Neuronal stem cell (in vitro differentiated cells): ENCODE measurements around the gene PLCL1.

Experiments
- DNase-seq: peaks from one replicate; pipeline ENCODE4 v3.0.0-alpha.2; 2013; ENCODE audit warnings: low spot score
- H2AFZ ChIP-seq: one replicate; pipeline ENCODE4 v1.6.1; 2013; ENCODE audit warnings: mild to moderate bottlenecking, low read length, inconsistent platforms
- H2AK5ac ChIP-seq: 2 replicates; pipeline ENCODE4 v1.6.1; 2013; ENCODE audit warnings: low read depth, mild to moderate bottlenecking, inconsistent platforms, low read length, moderate library complexity, mixed read lengths
- H2BK120ac ChIP-seq: 2 replicates; pipeline ENCODE4 v1.6.1; 2013; ENCODE audit warnings: low read depth, mild to moderate bottlenecking, inconsistent platforms, low read length, moderate library complexity, mixed read lengths
- H2BK12ac ChIP-seq: one replicate; pipeline ENCODE4 v1.6.1; 2013; ENCODE audit warnings: low read length, inconsistent platforms
- H2BK15ac ChIP-seq: 2 replicates; pipeline ENCODE4 v1.6.1; 2013; ENCODE audit warnings: mild to moderate bottlenecking, low read length, inconsistent platforms, mixed read lengths
- H2BK5ac ChIP-seq: one replicate; pipeline ENCODE4 v1.6.1; 2013; ENCODE audit warnings: inconsistent platforms, mild to moderate bottlenecking, low read length, moderate library complexity
- H3K14ac ChIP-seq: one replicate; pipeline ENCODE4 v1.6.1; 2013; ENCODE audit warnings: low read length, inconsistent platforms
- H3K18ac ChIP-seq: 2 replicates; pipeline ENCODE4 v1.6.1; 2013; ENCODE audit warnings: low read length, inconsistent platforms
- H3K23ac ChIP-seq: 2 replicates; pipeline ENCODE4 v1.6.1; 2013; ENCODE audit warnings: low read depth, mild to moderate bottlenecking, mixed read lengths, low read length, inconsistent platforms; ENCODE audit not compliant: poor library complexity
- H3K27ac ChIP-seq: replicated peaks from 3 replicates; pipeline ENCODE4 v1.5.1; 2013; ENCODE audit warnings: low read length, inconsistent platforms
- H3K27me3 ChIP-seq, 3 experiments: 2 replicates each; pipeline ENCODE4 v1.6.1; 2013; ENCODE audit warnings: low read length in 3 of 3, mild to moderate bottlenecking in 2 of 3, inconsistent platforms in 1 of 3, low read depth in 1 of 3, mixed read lengths in 1 of 3, moderate library complexity in 1 of 3; ENCODE audit not compliant: control insufficient read depth in 3 of 3, insufficient read depth in 3 of 3
- H3K36me3 ChIP-seq, 2 donors: replicated peaks in 1 of 2; 2 replicates each; pipeline ENCODE4 v1.6.1; 2013; ENCODE audit warnings: low read length in 2 of 2; ENCODE audit not compliant: control insufficient read depth in 2 of 2, insufficient read depth in 2 of 2
- H3K4ac ChIP-seq: 2 replicates; pipeline ENCODE4 v1.6.1; 2013; ENCODE audit warnings: inconsistent platforms, mild to moderate bottlenecking, low read length, moderate library complexity
- H3K4me1 ChIP-seq, 2 donors: 1 replicate in 1 of 2; 2 replicates in 1 of 2; pipeline ENCODE4 v1.6.1; 2013; ENCODE audit warnings: low read length in 2 of 2, low read depth in 1 of 2; ENCODE audit not compliant: control insufficient read depth in 2 of 2, insufficient read depth in 1 of 2
- H3K4me2 ChIP-seq: one replicate; pipeline ENCODE4 v1.6.1; 2013; ENCODE audit warnings: mild to moderate bottlenecking, low read length, inconsistent platforms; ENCODE audit not compliant: insufficient read depth, poor library complexity, severe bottlenecking
- H3K4me3 ChIP-seq, 2 donors: 2 replicates each; pipeline ENCODE4 v1.5.1; 2013; ENCODE audit warnings: low read length in 2 of 2, mild to moderate bottlenecking in 2 of 2, inconsistent platforms in 1 of 2, moderate library complexity in 1 of 2
- H3K79me1 ChIP-seq: one replicate; pipeline ENCODE4 v1.6.1; 2013; ENCODE audit warnings: low read depth, mild to moderate bottlenecking, inconsistent platforms, low read length, moderate library complexity
- H3K9ac ChIP-seq: one replicate; pipeline ENCODE4 v1.6.1; 2013; ENCODE audit warnings: mild to moderate bottlenecking, low read depth, low read length, inconsistent platforms; ENCODE audit not compliant: poor library complexity
- H3K9me3 ChIP-seq, 2 donors: replicated peaks in 1 of 2; 2 replicates each; pipeline versions ENCODE3 to v1.6.1; 2013; ENCODE audit warnings: low read length in 2 of 2, mild to moderate bottlenecking in 2 of 2, inconsistent platforms in 1 of 2, low read depth in 1 of 2, mixed read lengths in 1 of 2, moderate library complexity in 1 of 2; ENCODE audit not compliant: control insufficient read depth in 2 of 2, insufficient read depth in 1 of 2
- H4K8ac ChIP-seq: one replicate; pipeline ENCODE4 v1.6.1; 2013; ENCODE audit warnings: low read depth, mild to moderate bottlenecking, inconsistent platforms, low read length, moderate library complexity
- H4K91ac ChIP-seq: one replicate; pipeline ENCODE4 v1.6.1; 2013; ENCODE audit warnings: low read length, low read depth, mild to moderate bottlenecking, inconsistent platforms; ENCODE audit not compliant: poor library complexity
- WGBS, 2 donors: extraction: QIAGEN DNeasy Blood & Tissue Kit; methylation state at CpG; one replicate each; pipeline ENCODE4 v1.1.7; 2013; ENCODE audit warnings: missing lambda C conversion rate in 2 of 2, mixed read lengths in 1 of 2; ENCODE audit not compliant: insufficient read length in 2 of 2, insufficient replicate concordance in 1 of 2; ENCODE audit errors: extremely low coverage in 2 of 2; 5-methylcytosine and 5-hydroxymethylcytosine counted together

The PLCL1 gene

DNA sequence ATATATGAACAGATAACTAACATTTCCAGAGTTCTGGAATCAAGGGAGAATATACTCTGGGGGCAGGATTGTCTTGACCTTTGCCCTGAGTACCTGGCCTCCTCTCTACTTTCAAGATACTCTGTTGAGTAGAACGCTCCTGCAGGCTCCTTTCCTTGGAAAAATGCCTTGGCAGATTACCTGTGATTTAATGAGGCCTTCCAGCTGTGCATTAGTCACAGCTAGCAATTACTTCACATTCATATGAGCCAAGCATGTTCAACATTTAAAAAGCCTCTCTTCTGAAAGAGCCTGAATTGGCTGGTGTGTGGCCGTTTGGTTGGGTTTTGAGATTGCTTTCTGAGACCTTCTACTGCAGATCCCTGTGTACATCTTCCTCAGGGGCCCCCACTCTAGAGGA is 142.2 kb downstream of the PLCL1 start:
- DNase-seq: peak; percentile 14
- WGBS, 2 donors: no CpG with 5 or more reads among the region's 2 CpGs

GRCh38 chr2:197947219-197947757 is 142.9 kb downstream of the PLCL1 start:
- no peak for DNase-seq
- WGBS, 2 donors: no CpG with 5 or more reads among the region's 3 CpGs
- no peak overlapping the region for H3K4me2 ChIP-seq

More for the DNA sequence above, 142.2 kb downstream of the PLCL1 start:
- H3K14ac ChIP-seq: no peak overlapping the region
- H3K79me1 ChIP-seq: no peaks in the 10 kb centered on the region
- H4K91ac ChIP-seq: no peak overlapping the region
- no peak overlapping the region for H3K4ac ChIP-seq
- H4K8ac ChIP-seq: no peak overlapping the region
- no peak overlapping the region for H2BK12ac ChIP-seq
- H2BK15ac ChIP-seq: no peak overlapping the region
- no peak overlapping the region for H2AK5ac ChIP-seq
- no peak overlapping the region for H2AFZ ChIP-seq
- H3K9ac ChIP-seq: no peak overlapping the region
- no peaks in the 10 kb centered on the region for H3K36me3 ChIP-seq
- no peak overlapping the region for H2BK5ac ChIP-seq
- peak overlapping the region; percentile 0 for H3K4me2 ChIP-seq
- no peak overlapping the region for H3K23ac ChIP-seq
- H3K4me1 ChIP-seq: peaks cover 0 to 4% of the 10 kb centered on the region in 2 donors
- H3K9me3 ChIP-seq: no peaks in the 10 kb centered on the region
- H2BK120ac ChIP-seq: no peak overlapping the region
- H3K27ac ChIP-seq: no peak overlapping the region
- H3K27me3 ChIP-seq: peaks cover 0 to 9% (median 0%) of the 10 kb centered on the region in 3 experiments
- H3K4me3 ChIP-seq: no peak overlapping the region
- no peak overlapping the region for H3K18ac ChIP-seq

GRCh38 chr2:197949224-197949623 is 144.8 kb downstream of the PLCL1 start:
- no peak overlapping the region for H3K4me2 ChIP-seq
- no peaks in the 10 kb centered on the region for H3K79me1 ChIP-seq
- H3K27me3 ChIP-seq: peaks cover 0 to 9% (median 0%) of the 10 kb centered on the region in 3 experiments
- no peaks in the 10 kb centered on the region for H3K9me3 ChIP-seq
- no peak overlapping the region for H2AK5ac ChIP-seq
- no peak overlapping the region for H4K8ac ChIP-seq
- peaks cover 0 to 4% of the 10 kb centered on the region in 2 donors for H3K4me1 ChIP-seq
- H3K4ac ChIP-seq: no peak overlapping the region
- no peak overlapping the region for H2AFZ ChIP-seq
- no peak overlapping the region for H3K23ac ChIP-seq
- no peak for DNase-seq
- no peaks in the 10 kb centered on the region for H3K36me3 ChIP-seq
- H4K91ac ChIP-seq: no peak overlapping the region
- H3K14ac ChIP-seq: no peak overlapping the region
- H2BK15ac ChIP-seq: no peak overlapping the region
- no peak overlapping the region for H2BK120ac ChIP-seq
- no peak overlapping the region for H2BK12ac ChIP-seq
- no peak overlapping the region for H3K18ac ChIP-seq
- no peak overlapping the region for H3K4me3 ChIP-seq
- H2BK5ac ChIP-seq: no peak overlapping the region
- H3K27ac ChIP-seq: no peak overlapping the region
- H3K9ac ChIP-seq: no peak overlapping the region

More at GRCh38 chr2:197947219-197947757, 142.9 kb downstream of the PLCL1 start:
- Histone ChIP-seq H4K8ac (no peak overlapping the region), H3K27ac (no peak overlapping the region), H3K27me3 (peaks cover 0 to 9% (median 0%) of the 10 kb centered on the region in 3 experiments), H2BK120ac (no peak overlapping the region), H4K91ac (no peak overlapping the region), H3K9me3 (no peaks in the 10 kb centered on the region), H3K4ac (no peak overlapping the region), H3K14ac (no peak overlapping the region), H3K4me3 (no peak overlapping the region), H2BK12ac (no peak overlapping the region), H3K4me1 (peaks cover 0 to 4% of the 10 kb centered on the region in 2 donors), H3K18ac (no peak overlapping the region), H2AFZ (no peak overlapping the region), H2BK15ac (no peak overlapping the region), H2BK5ac (no peak overlapping the region), H2AK5ac (no peak overlapping the region), H3K36me3 (no peaks in the 10 kb centered on the region), H3K23ac (no peak overlapping the region), H3K9ac (no peak overlapping the region), H3K79me1 (no peaks in the 10 kb centered on the region)

- Histone ChIP-seq H2BK120ac (no peak overlapping the region), H3K23ac (no peak overlapping the region), H3K36me3 (no peaks in the 10 kb centered on the region), H3K79me1 (no peaks in the 10 kb centered on the region), H3K4me1 (peaks cover 0 to 4% of the 10 kb centered on the region in 2 donors), H4K91ac (no peak overlapping the region), H4K8ac (no peak overlapping the region), H3K18ac (no peak overlapping the region), H3K4ac (no peak overlapping the region), H2AFZ (no peak overlapping the region), H2BK5ac (no peak overlapping the region), H2BK15ac (no peak overlapping the region), H3K9me3 (no peaks in the 10 kb centered on the region), H3K4me2 (no peak overlapping the region), H3K14ac (no peak overlapping the region), H3K4me3 (no peak overlapping the region), H3K27ac (no peak overlapping the region), H2AK5ac (no peak overlapping the region), H3K9ac (no peak overlapping the region), H3K27me3 (peaks cover 0 to 9% (median 0%) of the 10 kb centered on the region in 3 experiments), H2BK12ac (no peak overlapping the region)
- no peak for DNase-seq
- WGBS, 2 donors: no CpG with 5 or more reads among the region's 3 CpGs
Observed at GRCh38 chr2:197950006-197950405, 145.6 kb downstream of the PLCL1 start.
